RCC 7860 (cell line): ENCODE data around the gene RASAL2.
"Not testable (repeated sequence)": the region's sequence is repeated elsewhere in the genome, so short reads cannot be mapped to it uniquely, and the experiment has no call there.

Experiments
- DNase-seq: peaks from one replicate; pipeline ENCODE4 v3.0.0-alpha.2; 2015; ENCODE audit warnings: low spot score
- FAIRE-seq: peaks from 2 replicates; lab custom pipeline; 2012; peaks lifted over from hg19 to GRCh38; lab: Jason Lieb, UNC

RASAL2 gene

GRCh38 chr1:178151831-178152230, 57.9 kb downstream of the RASAL2 start:
- no peak for FAIRE-seq
- DNase-seq = no peak

GRCh38 chr1:178155481-178156255, 61.8 kb downstream of the RASAL2 start:
- DNase-seq = peak; percentile 46
- FAIRE-seq = peak; percentile 83

- FAIRE-seq (peak; percentile 7), DNase-seq (no peak)
These were observed 67.0 kb downstream of the RASAL2 start for GRCh38 chr1:178160736-178161475.

GRCh38 chr1:178161516-178161915, 67.6 kb downstream of the RASAL2 start:
- DNase-seq (no peak), FAIRE-seq (no peak)

- DNase-seq (no peak), FAIRE-seq (no peak)
These were observed 71.3 kb downstream of the RASAL2 start for GRCh38 chr1:178165196-178165595.

GRCh38 chr1:178166429-178167024, 72.6 kb downstream of the RASAL2 start:
- DNase-seq (no peak), FAIRE-seq (peak; percentile 61)

- FAIRE-seq = peak; percentile 88
- DNase-seq = peak; percentile 64
These were observed 74.6 kb downstream of the RASAL2 start for GRCh38 chr1:178168536-178168935.

- FAIRE-seq (no peak), DNase-seq (no peak)
These were observed 75.7 kb downstream of the RASAL2 start for GRCh38 chr1:178169649-178170048.

- FAIRE-seq = peak; percentile 92
- peak; percentile 99 for DNase-seq
These were observed 79.0 kb downstream of the RASAL2 start for GRCh38 chr1:178172939-178173338.

GRCh38 chr1:178174539-178174938, 80.6 kb downstream of the RASAL2 start:
- no peak for DNase-seq
- no peak for FAIRE-seq

- no peak for DNase-seq
These were observed 86.5 kb downstream of the RASAL2 start for GRCh38 chr1:178180405-178180804.

GRCh38 chr1:178183796-178184195, 89.9 kb downstream of the RASAL2 start:
- FAIRE-seq (no peak), DNase-seq (no peak)

More at GRCh38 chr1:178180405-178180804, 86.5 kb downstream of the RASAL2 start:
- FAIRE-seq = no peak

GRCh38 chr1:178188306-178188705, 94.4 kb downstream of the RASAL2 start:
- FAIRE-seq (no peak), DNase-seq (no peak)

- FAIRE-seq (no peak), DNase-seq (peak; percentile 21)
These were observed 95.9 kb downstream of the RASAL2 start for GRCh38 chr1:178189814-178190213.

- DNase-seq = no peak
- FAIRE-seq = no peak
These were observed 97.0 kb downstream of the RASAL2 start for GRCh38 chr1:178190881-178191280.

GRCh38 chr1:178192686-178193085, 98.8 kb downstream of the RASAL2 start:
- peak; percentile 86 for DNase-seq
- peak; percentile 93 for FAIRE-seq

GRCh38 chr1:178196631-178197030, 102.7 kb downstream of the RASAL2 start:
- peak; percentile 44 for DNase-seq
- no peak for FAIRE-seq

- FAIRE-seq, DNase-seq: not testable (repeated sequence)
These were observed 108.2 kb downstream of the RASAL2 start for GRCh38 chr1:178202095-178202494.

GRCh38 chr1:178202546-178202945, 108.6 kb downstream of the RASAL2 start:
- DNase-seq = peak; percentile 16

GRCh38 chr1:178208269-178208856, 114.5 kb downstream of the RASAL2 start:
- DNase-seq, FAIRE-seq: not testable (repeated sequence)

More at GRCh38 chr1:178202546-178202945, 108.6 kb downstream of the RASAL2 start:
- FAIRE-seq = not testable (repeated sequence)

GRCh38 chr1:178209935-178210334, 116.0 kb downstream of the RASAL2 start:
- no peak for DNase-seq
- FAIRE-seq = no peak
